Suprapubic skin (tissue), 3 donors: ENCODE measurements around the gene PDZD8.

Source experiments
- POLR2A ChIP-seq, 2 donors: fragments of 450-650 bp; IDR thresholded peaks; one replicate each; pipeline ENCODE4 v1.6.1; 2017; ENCODE audit warnings: antibody characterized with exemption in 2 of 2, mild to moderate bottlenecking in 2 of 2, moderate library complexity in 2 of 2
- TF ChIP-seq, protein P1 (sequence below), 2 donors: fragments of 200-600 bp in 1 of 2; fragments of 450-650 bp in 1 of 2; sonication (generic) in 1 of 2; IDR thresholded peaks; one replicate each; pipeline ENCODE4 v1.5.1; 2016 to 2019; ENCODE audit warnings: antibody characterized with exemption in 2 of 2, mild to moderate bottlenecking in 1 of 2, moderate library complexity in 1 of 2

DNA sequence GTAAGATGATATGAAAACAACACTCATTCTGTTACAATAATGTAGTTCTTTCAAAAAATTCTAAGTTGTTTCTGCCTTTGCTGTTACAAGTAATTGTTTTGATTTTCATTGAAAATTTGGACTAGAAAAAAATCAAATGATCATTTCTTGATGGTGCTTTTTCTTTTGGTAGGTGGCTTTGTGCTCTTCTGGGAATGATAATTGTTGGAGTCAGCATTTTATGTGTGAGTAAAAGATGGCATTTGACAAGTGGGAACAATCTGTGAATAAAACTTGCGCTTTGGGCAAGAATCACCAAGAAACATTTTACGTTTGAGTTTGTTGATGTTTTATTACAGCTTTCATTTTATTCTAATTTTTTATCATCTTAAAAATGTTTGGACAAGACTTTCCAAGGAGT lies 108.4 kb downstream of the PDZD8 start:
- no peak for TF ChIP-seq POLR2A (IDR thresholded peaks at IDR 0.05)
- TF ChIP-seq, protein P1, sequence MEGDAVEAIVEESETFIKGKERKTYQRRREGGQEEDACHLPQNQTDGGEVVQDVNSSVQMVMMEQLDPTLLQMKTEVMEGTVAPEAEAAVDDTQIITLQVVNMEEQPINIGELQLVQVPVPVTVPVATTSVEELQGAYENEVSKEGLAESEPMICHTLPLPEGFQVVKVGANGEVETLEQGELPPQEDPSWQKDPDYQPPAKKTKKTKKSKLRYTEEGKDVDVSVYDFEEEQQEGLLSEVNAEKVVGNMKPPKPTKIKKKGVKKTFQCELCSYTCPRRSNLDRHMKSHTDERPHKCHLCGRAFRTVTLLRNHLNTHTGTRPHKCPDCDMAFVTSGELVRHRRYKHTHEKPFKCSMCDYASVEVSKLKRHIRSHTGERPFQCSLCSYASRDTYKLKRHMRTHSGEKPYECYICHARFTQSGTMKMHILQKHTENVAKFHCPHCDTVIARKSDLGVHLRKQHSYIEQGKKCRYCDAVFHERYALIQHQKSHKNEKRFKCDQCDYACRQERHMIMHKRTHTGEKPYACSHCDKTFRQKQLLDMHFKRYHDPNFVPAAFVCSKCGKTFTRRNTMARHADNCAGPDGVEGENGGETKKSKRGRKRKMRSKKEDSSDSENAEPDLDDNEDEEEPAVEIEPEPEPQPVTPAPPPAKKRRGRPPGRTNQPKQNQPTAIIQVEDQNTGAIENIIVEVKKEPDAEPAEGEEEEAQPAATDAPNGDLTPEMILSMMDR (IDR thresholded peaks at IDR 0.05) = no peak
